ENCODE data around the gene EML4.

GRCh38 chr2:42372474-42373200, 203.5 kb downstream of the EML4 start:
- TF ChIP-seq POLR2A (IDR thresholded peaks at IDR 0.05) (no peak), CTCF (IDR thresholded peaks at IDR 0.05) (no peak)
